ENCODE data around the gene WAC. TPM values are rescaled to one million over a fixed set of nuclear protein-coding genes. Genes with fewer than 3 reads are reported as not detected.

The WAC gene
- total RNA-seq, 1 experiment from 2014 or later: 125 TPM

DNA sequence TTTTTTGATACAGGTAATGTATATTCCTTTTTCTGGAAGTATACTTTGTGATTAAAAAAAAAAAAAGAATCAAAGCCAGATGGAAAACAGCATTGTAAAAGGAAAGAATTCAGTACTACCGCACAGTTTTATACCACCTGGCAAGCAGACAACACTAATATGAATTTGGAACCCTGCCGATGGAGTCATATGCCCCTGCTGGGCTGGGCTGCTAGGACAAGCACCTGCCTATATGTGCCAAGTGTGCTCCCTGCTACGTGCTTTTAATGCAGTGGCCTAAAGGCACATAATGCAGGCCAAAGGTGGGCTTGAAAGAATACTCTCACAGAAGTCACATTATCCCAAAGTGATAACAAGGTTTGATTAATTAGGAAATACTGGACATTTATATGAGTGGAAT, 29.8 kb upstream of the WAC start:
- Histone ChIP-seq H3K36me3 (ENCODE audit: insufficient read depth, low read length, poor library complexity, severe bottlenecking) (no peaks in the 10 kb centered on the region), H3K4me1 (ENCODE audit: insufficient read depth, low read length, poor library complexity, severe bottlenecking) (no peaks in the 10 kb centered on the region), H3K9me3 (ENCODE audit: low read depth, low read length, poor library complexity, severe bottlenecking) (no peaks in the 10 kb centered on the region), H3K27me3 (replicated peaks; ENCODE audit: insufficient read depth, low read depth, low read length, poor library complexity) (no peaks in the 10 kb centered on the region), H3K4me3 (ENCODE audit: low read depth, low read length, poor library complexity, severe bottlenecking) (no peak overlapping the region), H3K27ac (ENCODE audit: low read depth, low read length, poor library complexity, severe bottlenecking) (no peak overlapping the region)
- intact Hi-C loops (cut with micrococcal nuclease; ENCODE audit: unreplicated experiment): no loop called here
- BruUV-seq (replicated peaks): no TSS peak
- peak; percentile 22 for DNase-seq (ENCODE audit: low spot score)
- POLR2A ChIA-PET (ENCODE audit: low non-redundant PET): no interaction called here
- TF ChIP-seq EZH2 (IDR thresholded peaks at IDR 0.05; ENCODE audit: borderline replicate concordance, low read depth, low read length, poor library complexity, severe bottlenecking): no peak
- TF ChIP-seq, protein P1, sequence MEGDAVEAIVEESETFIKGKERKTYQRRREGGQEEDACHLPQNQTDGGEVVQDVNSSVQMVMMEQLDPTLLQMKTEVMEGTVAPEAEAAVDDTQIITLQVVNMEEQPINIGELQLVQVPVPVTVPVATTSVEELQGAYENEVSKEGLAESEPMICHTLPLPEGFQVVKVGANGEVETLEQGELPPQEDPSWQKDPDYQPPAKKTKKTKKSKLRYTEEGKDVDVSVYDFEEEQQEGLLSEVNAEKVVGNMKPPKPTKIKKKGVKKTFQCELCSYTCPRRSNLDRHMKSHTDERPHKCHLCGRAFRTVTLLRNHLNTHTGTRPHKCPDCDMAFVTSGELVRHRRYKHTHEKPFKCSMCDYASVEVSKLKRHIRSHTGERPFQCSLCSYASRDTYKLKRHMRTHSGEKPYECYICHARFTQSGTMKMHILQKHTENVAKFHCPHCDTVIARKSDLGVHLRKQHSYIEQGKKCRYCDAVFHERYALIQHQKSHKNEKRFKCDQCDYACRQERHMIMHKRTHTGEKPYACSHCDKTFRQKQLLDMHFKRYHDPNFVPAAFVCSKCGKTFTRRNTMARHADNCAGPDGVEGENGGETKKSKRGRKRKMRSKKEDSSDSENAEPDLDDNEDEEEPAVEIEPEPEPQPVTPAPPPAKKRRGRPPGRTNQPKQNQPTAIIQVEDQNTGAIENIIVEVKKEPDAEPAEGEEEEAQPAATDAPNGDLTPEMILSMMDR (conservative IDR thresholded peaks at IDR 0.05; ENCODE audit: low read depth, low read length): no peak
- CTCF ChIA-PET: no interaction called here

DNA sequence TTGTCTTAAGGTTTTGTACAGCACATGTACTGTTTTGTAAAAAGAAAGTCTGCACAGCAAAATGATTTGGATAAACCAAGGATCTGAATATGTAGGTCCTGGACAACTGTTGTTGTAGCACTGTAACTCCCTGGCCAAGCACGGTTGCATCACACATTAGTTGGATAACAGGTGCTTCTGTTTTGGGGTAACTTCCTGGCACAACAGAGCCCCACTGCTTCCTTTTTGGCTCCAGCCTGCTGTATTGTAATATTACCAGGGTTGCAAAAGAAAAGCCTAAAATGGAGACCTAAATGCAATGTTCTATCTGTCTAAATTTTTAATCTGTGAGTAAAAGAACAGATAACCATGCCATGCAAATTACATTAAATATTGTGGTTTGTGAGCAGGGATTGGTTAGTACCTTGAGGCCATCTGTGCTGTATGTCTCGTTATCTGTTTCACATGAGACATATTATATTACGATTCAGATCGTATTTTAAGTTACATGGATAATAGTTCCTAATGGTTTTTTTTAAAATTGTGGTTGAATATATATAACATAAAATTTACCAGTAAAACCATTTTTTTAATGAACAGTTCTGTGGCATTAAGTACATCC, 27.5 kb upstream of the WAC start:
- no peak for DNase-seq (ENCODE audit: low spot score)
- ChIA-PET CTCF (no interaction called here), POLR2A (ENCODE audit: low non-redundant PET) (no interaction called here)
- TF ChIP-seq, protein P1 (conservative IDR thresholded peaks at IDR 0.05; ENCODE audit: low read depth, low read length): no peak
- no peak for TF ChIP-seq EZH2 (IDR thresholded peaks at IDR 0.05; ENCODE audit: borderline replicate concordance, low read depth, low read length, poor library complexity, severe bottlenecking)
- no peaks in the 10 kb centered on the region for H3K36me3 ChIP-seq (ENCODE audit: insufficient read depth, low read length, poor library complexity, severe bottlenecking)
- no peaks in the 10 kb centered on the region for H3K9me3 ChIP-seq (ENCODE audit: low read depth, low read length, poor library complexity, severe bottlenecking)
- BruUV-seq (replicated peaks): no TSS peak
- intact Hi-C loops (cut with micrococcal nuclease; ENCODE audit: unreplicated experiment): no loop called here
- no peaks in the 10 kb centered on the region for H3K4me1 ChIP-seq (ENCODE audit: insufficient read depth, low read length, poor library complexity, severe bottlenecking)
- no peak overlapping the region for H3K27ac ChIP-seq (ENCODE audit: low read depth, low read length, poor library complexity, severe bottlenecking)
- H3K27me3 ChIP-seq (replicated peaks; ENCODE audit: insufficient read depth, low read depth, low read length, poor library complexity): no peaks in the 10 kb centered on the region
- no peak overlapping the region for H3K4me3 ChIP-seq (ENCODE audit: low read depth, low read length, poor library complexity, severe bottlenecking)

DNA sequence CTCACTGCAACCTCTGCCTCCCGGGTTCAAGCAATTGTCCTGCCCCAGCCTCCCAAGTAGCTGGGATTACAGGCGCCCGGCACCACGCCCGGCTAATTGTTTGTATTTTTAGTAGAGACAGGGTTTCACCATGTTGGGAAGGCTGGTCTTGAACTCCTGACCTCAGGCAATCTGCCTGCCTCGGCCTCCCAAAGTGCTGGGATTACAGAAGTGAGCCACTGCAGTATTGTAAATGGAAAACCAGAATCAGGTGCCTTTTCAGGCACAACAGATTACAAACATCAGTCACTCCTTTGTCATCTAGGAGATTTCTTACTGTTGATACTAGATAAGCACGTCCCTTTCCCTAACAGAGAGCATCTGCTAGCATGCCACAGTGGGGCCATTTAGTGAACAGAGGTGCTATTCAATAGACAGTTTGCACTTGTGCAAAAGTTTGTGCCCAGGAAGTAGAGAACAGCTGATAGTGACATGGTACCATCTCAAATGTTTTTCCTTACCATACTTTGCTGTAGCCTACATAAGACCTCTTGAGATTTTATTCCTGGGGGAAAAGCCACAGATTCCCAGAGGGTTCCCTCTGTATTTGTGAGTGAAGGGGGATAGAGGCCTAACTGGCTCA, 24.5 kb upstream of the WAC start:
- no peaks in the 10 kb centered on the region for H3K4me1 ChIP-seq (ENCODE audit: insufficient read depth, low read length, poor library complexity, severe bottlenecking)
- no peak overlapping the region for H3K27ac ChIP-seq (ENCODE audit: low read depth, low read length, poor library complexity, severe bottlenecking)
- POLR2A ChIA-PET (ENCODE audit: low non-redundant PET): no interaction called here
- no peak for DNase-seq (ENCODE audit: low spot score)
- no peaks in the 10 kb centered on the region for H3K27me3 ChIP-seq (replicated peaks; ENCODE audit: insufficient read depth, low read depth, low read length, poor library complexity)
- H3K4me3 ChIP-seq (ENCODE audit: low read depth, low read length, poor library complexity, severe bottlenecking): no peak overlapping the region
- intact Hi-C loops (cut with micrococcal nuclease; ENCODE audit: unreplicated experiment): no loop called here
- CTCF ChIA-PET: no interaction called here
- no peaks in the 10 kb centered on the region for H3K9me3 ChIP-seq (ENCODE audit: low read depth, low read length, poor library complexity, severe bottlenecking)
- BruUV-seq (replicated peaks): no TSS peak
- no peak for TF ChIP-seq EZH2 (IDR thresholded peaks at IDR 0.05; ENCODE audit: borderline replicate concordance, low read depth, low read length, poor library complexity, severe bottlenecking)
- TF ChIP-seq, protein P1 (conservative IDR thresholded peaks at IDR 0.05; ENCODE audit: low read depth, low read length): no peak
- H3K36me3 ChIP-seq (ENCODE audit: insufficient read depth, low read length, poor library complexity, severe bottlenecking): no peaks in the 10 kb centered on the region

All from A673 (cell line).